PC-9 (cell line): Measurements from ENCODE around the gene VWA7. TPM values are rescaled to one million over a fixed set of nuclear protein-coding genes. Genes with fewer than 3 reads are reported as not detected.

Source experiments
- Bru-seq: library from RNA; stranded (reverse); fragments of 400-500 nt; gene quantifications from one replicate; lab custom pipeline; 2021; lab: Mats Ljungman, UMichigan
- BruChase-seq, 2 experiments: library from RNA; stranded (reverse); fragments of 400-500 nt; gene quantifications; one replicate each; lab custom pipeline; 2021; lab: Mats Ljungman, UMichigan
- BruUV-seq: library from RNA; stranded (reverse); fragments of 400-500 nt; replicated peaks from 2 replicates; lab custom pipeline; 2021; lab: Mats Ljungman, UMichigan
- CTCF ChIA-PET: fragments of 300-600 bp; sonication (Branson Sonifier 250); formaldehyde crosslinking; loops from one replicate; lab custom pipeline; 2022; ENCODE audit warnings: antibody characterized with exemption; lab: Charles Lee
- POLR2A ChIA-PET: fragments of 300-600 bp; sonication (Branson Sonifier 250); formaldehyde crosslinking; loops from one replicate; lab custom pipeline; 2022; ENCODE audit warnings: antibody characterized with exemption; ENCODE audit not compliant: unreplicated experiment; lab: Charles Lee
- DNase-seq, 2 experiments: peaks; one replicate each; pipeline versions ENCODE4 v3.0.0 to v3.0.0-alpha.2; 2015 to 2022; ENCODE audit warnings: mixed read lengths in 1 of 2
- H2AFZ ChIP-seq: fragments of 200-600 bp; sonication (generic); 2 replicates; pipeline ENCODE4 v1.8.1; 2017; ENCODE audit warnings: antibody characterized with exemption
- H3F3A ChIP-seq: fragments of 200-600 bp; sonication (generic); 2 replicates; pipeline ENCODE4 v1.8.1; 2017; ENCODE audit warnings: antibody characterized with exemption, mild to moderate bottlenecking, low read depth; ENCODE audit not compliant: insufficient read depth
- H3K27ac ChIP-seq: fragments of 200-600 bp; sonication (generic); 2 replicates; pipeline ENCODE4 v1.6.1; 2016; ENCODE audit warnings: mixed run types
- H3K27me3 ChIP-seq: fragments of 200-600 bp; sonication (generic); 2 replicates; pipeline ENCODE4 v1.6.1; 2016; ENCODE audit warnings: low read depth, mixed run types; ENCODE audit not compliant: insufficient read depth
- H3K36me3 ChIP-seq: fragments of 200-600 bp; sonication (generic); 2 replicates; pipeline ENCODE4 v1.6.1; 2016; ENCODE audit warnings: low read depth, mixed run types
- H3K4me1 ChIP-seq: fragments of 200-600 bp; sonication (generic); replicated peaks from 2 replicates; pipeline ENCODE4 v1.6.1; 2016; ENCODE audit warnings: mixed run types; ENCODE audit not compliant: insufficient read depth
- H3K4me2 ChIP-seq: fragments of 200-600 bp; sonication (generic); 2 replicates; pipeline ENCODE4 v1.6.1; 2017; ENCODE audit warnings: mixed run types
- H3K4me3 ChIP-seq: fragments of 200-600 bp; sonication (generic); 2 replicates; pipeline ENCODE4 v1.6.1; 2016; ENCODE audit warnings: mixed run types
- H3K79me2 ChIP-seq: fragments of 200-600 bp; sonication (generic); 2 replicates; pipeline ENCODE4 v1.6.1; 2017; ENCODE audit warnings: low read depth, mixed run types
- H3K9me2 ChIP-seq: fragments of 200-600 bp; sonication (generic); 2 replicates; pipeline ENCODE4 v1.8.1; 2017; ENCODE audit warnings: mild to moderate bottlenecking; ENCODE audit not compliant: insufficient read depth
- H3K9me3 ChIP-seq: fragments of 200-600 bp; sonication (generic); 2 replicates; pipeline ENCODE4 v1.8.1; 2016; ENCODE audit warnings: low read depth; ENCODE audit not compliant: insufficient read depth
- H4K20me1 ChIP-seq: fragments of 200-600 bp; sonication (generic); 2 replicates; pipeline ENCODE4 v1.8.1; 2017; ENCODE audit not compliant: insufficient read depth
- CTCF ChIP-seq: fragments of 200-600 bp; sonication (generic); conservative IDR thresholded peaks from 2 replicates; pipeline ENCODE4 v1.6.1; 2017; ENCODE audit warnings: mixed run types, antibody characterized with exemption, mild to moderate bottlenecking, moderate library complexity
- EZH2 ChIP-seq: fragments of 200-600 bp; sonication (generic); IDR thresholded peaks from 2 replicates; pipeline ENCODE4 v1.8.0; 2017; ENCODE audit warnings: antibody characterized with exemption, low read depth
- intact Hi-C: fragments of 100-400 bp; cut with micrococcal nuclease; formaldehyde crosslinking; loops from one replicate; pipeline ENCODE4 v1.10.0; 2022; ENCODE audit not compliant: unreplicated experiment
- long read RNA-seq: library from polyadenylated mRNA; stranded (forward); transcript quantifications from one replicate; pipeline ENCODE4 v2.0.0, GENCODE V29; 2022
- total RNA-seq: library from RNA; stranded (reverse); gene quantifications from 2 replicates; pipeline ENCODE4 v1.2.3, GENCODE V29; 2021

Gene VWA7
- total RNA-seq, result 6.0 and 9.6 TPM in 2 replicates
- Bru-seq, nascent RNA, result percentile 38 among the genes with signal in this experiment
- BruChase-seq, experiment 1, labeled RNA remaining after a 2-hour chase, result percentile 53 among the genes with signal in this experiment
- BruChase-seq, experiment 2, labeled RNA remaining after a 6-hour chase, result percentile 57 among the genes with signal in this experiment
- long read RNA-seq, result 0 reads

- TF ChIP-seq EZH2 (no peak), CTCF (no peak)
Measured at GRCh38 chr6:31776989-31777666, at the start of gene VWA7. TSS of gene VWA7 (minus strand) at chr6:31777328. CDS start at chr6:31776779, 549 bp downstream.

GRCh38 chr6:31826793-31827285 lies 49.7 kb upstream of the VWA7 start:
- POLR2A ChIA-PET, result interaction anchor here (0.5 to 2.4 kb wide), 12 partner anchors 11 to 166 kb away, joined by 3 to 40 read pairs (median 6); partner anchors contain the start of genes C6orf47, EHMT2, HSPA1A and HSPA1L
- no TSS peak for BruUV-seq
- peak overlapping the region; percentile 50 for H2AFZ ChIP-seq

More at GRCh38 chr6:31776989-31777666, at the start of gene VWA7:
- peak within 1 kb of the TSS; percentile 40; the same call in 1 of the 2 replicates for H3K4me3 ChIP-seq
- CTCF ChIA-PET, result interaction anchor here (0.6 kb wide), 2 partner anchors 10 to 38 kb away, joined by 3 to 4 read pairs; no protein-coding TSS in a partner anchor
- no peaks in the 10 kb centered on the region for H3K27me3 ChIP-seq
- peak within 1 kb of the TSS; percentile 76 for H3K4me2 ChIP-seq
- POLR2A ChIA-PET, result interaction anchor here (0.5 to 0.9 kb wide), 3 partner anchors 14 to 124 kb away, joined by 3 read pairs; no protein-coding TSS in a partner anchor
- H3K79me2 ChIP-seq, result no peaks in the 10 kb centered on the region
- peak; percentile 76 to 89 for DNase-seq
- H2AFZ ChIP-seq, result no peak within 1 kb of the TSS
- peaks cover 6% of the 10 kb centered on the region; the same call in 1 of the 2 replicates for H3K36me3 ChIP-seq
- H3K27ac ChIP-seq, result peak within 1 kb of the TSS; percentile 58
- no peaks in the 10 kb centered on the region for H3K9me2 ChIP-seq
- H3F3A ChIP-seq, result peaks cover 31% of the 10 kb centered on the region; the same call in 1 of the 2 replicates
- intact Hi-C loops, result loop anchor here (2.0 to 10.0 kb wide), 3 partner anchors 18 to 178 kb away; partner anchors contain the start of genes HSPA1A, HSPA1L, NELFE and SKIC2
- no TSS peak for BruUV-seq
- H4K20me1 ChIP-seq, result no peaks in the 10 kb centered on the region
- peaks cover 31% of the 10 kb centered on the region for H3K4me1 ChIP-seq
- no peaks in the 10 kb centered on the region for H3K9me3 ChIP-seq

More at GRCh38 chr6:31826793-31827285, 49.7 kb upstream of the VWA7 start:
- Histone ChIP-seq H3K9me3 (no peaks in the 10 kb centered on the region), H3K79me2 (peaks cover 53% of the 10 kb centered on the region), H3K4me2 (peak overlapping the region; percentile 98), H3K4me3 (peak overlapping the region; percentile 69), H3K4me1 (peaks cover 52% of the 10 kb centered on the region), H3K36me3 (no peaks in the 10 kb centered on the region), H3K9me2 (no peaks in the 10 kb centered on the region), H3K27me3 (no peaks in the 10 kb centered on the region), H3K27ac (peak overlapping the region; percentile 98), H4K20me1 (peaks cover 23% of the 10 kb centered on the region), H3F3A (peaks cover 61% of the 10 kb centered on the region)
- intact Hi-C loops, result loop anchor here (1.0 to 10.0 kb wide), 4 partner anchors 31 to 1148 kb away; partner anchors contain the start of genes ATP6V1G2, DDX39B and NFKBIL1
- TF ChIP-seq CTCF, result no peak
- no peak for TF ChIP-seq EZH2
- CTCF ChIA-PET, result interaction anchor here (0.6 kb wide), 1 partner anchor 144 kb away, joined by 8 read pairs; no protein-coding TSS in a partner anchor
- peak in 1 of 2 experiments; percentile 87 for DNase-seq
